ENCODE data around the gene ADGRG1.

ADGRG1 gene

GRCh38 chr16:57606147-57606846, 22.1 kb upstream of the ADGRG1 start:
- DNase-seq (ENCODE audit: low read depth in 3 of 3, low spot score in 1 of 3) = no peak

DNA sequence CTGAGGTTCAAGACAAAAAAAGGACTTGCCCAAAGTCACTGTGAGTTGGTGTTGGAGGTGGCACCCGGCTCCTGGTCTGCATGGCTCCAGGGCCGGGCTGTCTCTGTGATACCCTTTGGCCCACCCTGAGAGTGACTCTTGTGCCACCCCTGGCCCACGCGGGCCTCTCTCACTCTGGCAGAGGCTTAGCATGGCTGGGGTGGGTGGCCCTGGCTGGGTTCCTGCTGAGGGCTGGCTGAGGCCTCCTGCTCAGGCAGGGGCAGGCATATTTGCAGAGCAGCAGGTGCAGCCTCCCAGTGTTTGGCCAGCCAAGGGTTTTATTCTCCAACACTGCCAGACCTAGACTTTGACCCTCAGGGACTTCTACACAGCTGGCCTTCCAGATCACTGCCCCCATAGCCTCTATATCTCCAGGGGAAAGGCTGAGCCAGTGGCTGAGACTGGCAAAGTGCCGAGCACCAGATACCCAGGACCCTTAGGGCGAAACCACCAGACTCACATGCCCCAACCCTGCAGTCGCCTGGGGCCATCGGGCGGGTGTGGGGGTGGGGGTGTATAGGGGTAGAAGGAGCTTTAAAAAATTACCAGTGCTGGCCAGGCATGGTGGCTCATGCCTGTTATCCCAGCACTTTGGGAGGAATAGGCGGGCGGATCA, 21.5 kb upstream of the ADGRG1 start:
- DNase-seq (ENCODE audit: low read depth in 3 of 3, low spot score in 1 of 3) = no peak

GRCh38 chr16:57607676-57608461, 20.6 kb upstream of the ADGRG1 start:
- DNase-seq (ENCODE audit: low read depth in 3 of 3, low spot score in 1 of 3) = no peak

DNA sequence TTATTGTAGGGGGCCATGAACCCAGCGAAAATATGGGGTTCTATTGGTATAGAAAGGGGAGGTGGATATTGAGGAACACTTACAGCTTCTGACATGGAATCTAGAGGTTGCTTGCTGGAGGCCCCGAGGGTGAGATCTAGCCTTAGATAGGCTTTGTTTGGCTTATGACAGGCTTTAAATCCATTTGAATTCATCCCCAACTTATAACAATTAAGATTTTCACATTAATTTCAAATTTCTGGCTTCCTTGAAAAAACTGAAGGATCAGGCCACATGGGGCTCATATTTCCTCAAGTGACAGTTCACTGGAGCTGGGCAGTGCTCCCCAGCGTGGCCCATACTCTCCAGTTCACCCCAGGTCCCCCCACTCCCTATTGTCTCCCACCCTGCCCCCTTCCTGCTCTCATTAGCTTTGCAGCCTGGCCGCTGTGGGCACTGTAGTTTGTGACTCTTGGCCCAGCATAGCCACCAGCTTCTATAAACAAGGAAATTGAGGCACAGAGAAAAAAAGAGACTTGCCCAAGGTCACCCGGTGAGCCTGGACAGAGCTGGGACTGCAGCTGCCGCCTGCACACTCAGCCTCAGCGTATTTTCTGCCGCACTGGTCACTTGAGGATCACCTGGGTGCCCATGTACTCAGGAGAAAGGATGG, 19.8 kb upstream of the ADGRG1 start:
- DNase-seq (ENCODE audit: low read depth in 3 of 3, low spot score in 1 of 3) = no peak

DNA sequence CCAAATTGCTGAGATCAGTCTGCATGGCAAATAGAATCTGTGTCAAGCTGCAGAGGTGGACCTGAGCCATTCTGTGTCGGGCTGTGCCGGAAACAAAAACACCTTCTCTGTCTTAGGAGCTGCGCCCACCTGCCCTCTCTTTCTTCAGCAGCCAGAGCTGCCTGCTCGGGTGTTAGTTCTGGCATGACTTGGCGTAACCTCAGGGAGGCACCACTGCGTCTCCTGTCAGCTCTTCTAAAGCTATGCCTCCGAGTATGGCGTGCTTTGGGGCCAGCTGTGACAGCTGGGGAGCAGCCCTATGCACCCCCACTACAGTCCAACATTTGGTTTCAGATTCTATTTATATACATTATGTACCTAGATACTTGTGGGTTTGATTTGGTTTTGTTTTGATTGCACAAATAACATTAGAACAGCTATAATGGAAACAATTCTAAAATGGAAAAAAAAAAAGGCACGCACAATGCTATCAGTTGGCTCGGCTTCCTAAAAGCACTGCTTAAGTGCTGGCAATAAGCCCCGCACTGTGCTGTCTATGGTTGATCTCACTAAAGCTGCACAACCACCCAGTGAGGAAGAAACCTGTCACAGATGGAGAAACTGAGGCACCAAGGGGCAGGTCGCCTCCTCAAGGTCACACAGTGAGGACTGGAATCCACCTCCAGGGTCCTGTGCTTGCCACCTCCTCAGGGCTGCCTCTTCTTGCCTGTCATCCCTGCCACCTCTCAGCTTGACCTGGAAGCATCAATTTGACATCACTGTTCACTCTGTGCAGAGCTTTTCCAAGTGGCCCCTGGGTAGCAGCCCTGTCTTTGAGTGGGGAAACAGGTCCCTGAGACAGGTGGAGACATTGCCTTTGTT, 18.7 kb upstream of the ADGRG1 start:
- peak in 1 of 3 donors; percentile 39 for DNase-seq (ENCODE audit: low read depth in 3 of 3, low spot score in 1 of 3)

DNA sequence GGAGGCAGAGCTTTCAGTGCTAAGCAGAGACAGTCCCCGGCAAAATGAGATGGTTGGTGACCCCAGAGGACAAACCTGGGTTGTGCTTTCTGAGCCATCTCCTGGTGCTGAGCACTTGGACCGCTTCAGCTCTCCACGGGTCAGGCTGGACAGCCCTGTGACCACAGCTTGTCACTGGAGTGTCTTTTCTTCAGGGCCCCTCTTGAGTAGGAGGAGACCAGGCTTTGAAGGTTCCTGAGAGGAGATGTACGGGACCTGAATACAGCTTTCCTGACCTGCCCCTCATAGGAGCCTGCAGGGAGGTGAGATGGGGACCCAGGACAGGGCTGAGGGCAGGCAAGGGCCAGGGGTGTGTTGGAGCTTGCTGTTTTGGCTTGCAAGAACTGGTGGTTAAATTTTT, 17.8 kb upstream of the ADGRG1 start:
- DNase-seq (ENCODE audit: low read depth in 3 of 3, low spot score in 1 of 3) = no peak

DNA sequence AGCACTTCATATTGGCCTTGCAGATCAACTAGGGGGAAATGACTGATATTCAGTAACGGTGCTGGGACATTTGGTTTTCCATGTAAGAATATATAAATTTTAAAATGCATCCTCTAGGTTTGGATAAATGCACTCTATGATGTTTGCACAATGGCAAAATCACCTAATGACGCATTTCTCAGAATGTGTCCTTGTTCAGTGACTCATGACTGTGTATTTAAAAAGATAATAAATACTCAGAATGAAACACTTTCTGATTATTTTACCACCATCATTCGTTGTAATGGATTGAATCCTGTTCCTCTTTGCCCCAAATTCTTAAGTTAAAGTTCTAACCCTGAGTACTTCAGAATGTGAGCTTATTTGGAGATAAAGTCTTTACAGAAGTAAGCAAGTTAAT, 17.2 kb upstream of the ADGRG1 start:
- DNase-seq (ENCODE audit: low read depth in 3 of 3, low spot score in 1 of 3) = no peak

- no peak for DNase-seq (ENCODE audit: low read depth in 3 of 3, low spot score in 1 of 3)
Observed at GRCh38 chr16:57611706-57612105, 16.7 kb upstream of the ADGRG1 start.

DNA sequence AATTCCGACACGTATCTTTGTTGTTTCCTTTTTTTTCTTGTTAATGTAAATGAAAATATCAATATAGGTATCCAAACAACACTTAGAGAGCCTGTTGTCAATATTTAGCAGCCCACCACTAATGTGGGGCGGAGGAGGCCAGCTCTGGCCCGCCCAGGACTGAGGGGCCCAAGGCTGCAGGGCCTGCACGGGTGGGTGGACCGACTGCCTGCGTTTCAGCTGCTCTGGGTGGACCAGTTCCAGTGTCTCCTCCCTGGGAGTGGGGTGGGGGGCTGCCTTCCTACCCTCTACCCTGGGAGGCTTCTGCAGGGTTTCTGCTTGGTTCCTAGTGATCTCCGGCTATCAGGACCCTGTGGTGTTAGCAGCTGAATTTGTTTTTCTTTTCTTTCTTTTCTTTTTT, 15.9 kb upstream of the ADGRG1 start:
- DNase-seq (ENCODE audit: low read depth in 3 of 3, low spot score in 1 of 3) = no peak

DNA sequence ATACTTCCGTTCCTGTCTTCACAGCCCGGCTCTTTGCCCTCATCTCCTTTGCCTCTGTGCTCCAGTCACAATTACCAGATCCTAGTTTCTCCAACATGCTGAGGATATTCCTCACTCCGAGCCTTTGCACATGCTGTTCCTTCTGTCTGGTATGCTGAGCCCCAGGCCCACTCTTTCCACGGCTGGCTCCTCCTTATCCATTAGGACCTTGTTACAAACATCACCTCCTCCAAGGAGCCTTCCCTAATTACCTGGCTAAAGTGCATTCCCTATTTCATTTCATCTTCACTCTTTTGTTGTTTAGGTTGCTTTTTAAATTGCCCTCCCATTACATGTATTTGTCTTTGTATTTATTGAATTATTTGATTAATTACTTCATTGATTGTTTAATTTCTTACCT, 14.9 kb upstream of the ADGRG1 start:
- DNase-seq (ENCODE audit: low read depth in 3 of 3, low spot score in 1 of 3) = no peak

GRCh38 chr16:57614536-57614935, 13.9 kb upstream of the ADGRG1 start:
- no peak for DNase-seq (ENCODE audit: low read depth in 3 of 3, low spot score in 1 of 3)

DNA sequence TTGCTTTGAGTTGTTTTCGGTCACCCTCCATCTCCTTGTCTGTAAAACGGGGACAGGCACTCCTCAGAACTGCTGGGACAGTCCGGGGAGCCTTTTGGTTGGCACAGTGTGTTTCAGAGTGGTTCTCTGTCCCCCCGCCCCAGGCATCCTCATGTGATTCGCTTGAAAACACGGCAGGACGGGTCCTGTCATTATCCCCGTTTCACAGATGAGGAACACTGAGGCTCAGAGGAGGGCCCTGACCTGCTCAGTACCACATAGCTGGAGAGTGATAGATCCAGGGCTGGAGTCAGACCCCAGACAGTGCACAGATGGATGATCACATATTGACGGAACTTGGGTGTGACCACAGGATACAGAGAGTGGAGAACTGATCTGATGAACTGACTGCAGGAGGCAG, 13.5 kb upstream of the ADGRG1 start:
- DNase-seq (ENCODE audit: low read depth in 3 of 3, low spot score in 1 of 3) = no peak

- no peak for DNase-seq (ENCODE audit: low read depth in 3 of 3, low spot score in 1 of 3)
Observed at GRCh38 chr16:57615813-57616212, 12.6 kb upstream of the ADGRG1 start.

DNA sequence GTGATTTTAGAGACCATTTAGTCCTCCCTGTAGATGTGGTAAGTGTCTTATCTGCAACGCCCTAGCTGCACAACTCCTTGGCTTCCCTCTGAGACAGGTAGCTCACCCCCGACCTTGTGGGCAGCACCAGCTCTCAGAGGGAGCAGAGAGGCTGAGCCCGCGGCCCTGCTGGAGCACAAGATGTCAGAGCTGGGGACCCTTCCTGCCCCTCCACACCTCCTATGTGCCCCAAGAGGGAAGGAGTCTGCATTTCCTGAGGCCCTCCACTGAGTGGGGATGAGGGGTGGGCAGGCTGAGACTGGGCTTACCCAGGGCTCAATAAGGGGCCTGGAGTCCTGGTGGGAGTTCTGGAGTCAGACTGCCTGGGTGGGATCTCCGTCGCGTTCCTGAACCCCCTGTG, 12.2 kb upstream of the ADGRG1 start:
- no peak for DNase-seq (ENCODE audit: low read depth in 3 of 3, low spot score in 1 of 3)

DNA sequence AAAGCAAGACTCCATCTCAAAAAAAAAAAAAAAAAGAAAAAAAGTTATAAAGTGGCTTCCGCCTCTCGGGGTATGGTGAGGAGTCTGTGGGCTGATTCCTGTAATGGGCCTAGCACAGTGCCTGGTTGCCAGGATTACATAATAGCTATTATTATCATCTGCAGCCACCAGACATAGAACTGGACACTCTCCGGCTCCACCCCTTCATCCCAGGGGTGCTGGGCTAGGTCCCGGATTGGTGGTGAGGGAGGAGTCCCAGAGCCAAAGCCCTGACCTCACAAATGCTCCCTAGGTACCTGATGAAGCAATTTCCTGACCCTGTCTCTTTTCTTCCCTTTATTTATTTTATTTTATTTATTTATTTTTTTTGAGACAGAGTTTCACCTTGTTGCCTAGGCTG, 11.6 kb upstream of the ADGRG1 start:
- DNase-seq (ENCODE audit: low read depth in 3 of 3, low spot score in 1 of 3) = no peak

GRCh38 chr16:57617604-57618111, 10.8 kb upstream of the ADGRG1 start:
- DNase-seq (ENCODE audit: low read depth in 3 of 3, low spot score in 1 of 3) = no peak

DNA sequence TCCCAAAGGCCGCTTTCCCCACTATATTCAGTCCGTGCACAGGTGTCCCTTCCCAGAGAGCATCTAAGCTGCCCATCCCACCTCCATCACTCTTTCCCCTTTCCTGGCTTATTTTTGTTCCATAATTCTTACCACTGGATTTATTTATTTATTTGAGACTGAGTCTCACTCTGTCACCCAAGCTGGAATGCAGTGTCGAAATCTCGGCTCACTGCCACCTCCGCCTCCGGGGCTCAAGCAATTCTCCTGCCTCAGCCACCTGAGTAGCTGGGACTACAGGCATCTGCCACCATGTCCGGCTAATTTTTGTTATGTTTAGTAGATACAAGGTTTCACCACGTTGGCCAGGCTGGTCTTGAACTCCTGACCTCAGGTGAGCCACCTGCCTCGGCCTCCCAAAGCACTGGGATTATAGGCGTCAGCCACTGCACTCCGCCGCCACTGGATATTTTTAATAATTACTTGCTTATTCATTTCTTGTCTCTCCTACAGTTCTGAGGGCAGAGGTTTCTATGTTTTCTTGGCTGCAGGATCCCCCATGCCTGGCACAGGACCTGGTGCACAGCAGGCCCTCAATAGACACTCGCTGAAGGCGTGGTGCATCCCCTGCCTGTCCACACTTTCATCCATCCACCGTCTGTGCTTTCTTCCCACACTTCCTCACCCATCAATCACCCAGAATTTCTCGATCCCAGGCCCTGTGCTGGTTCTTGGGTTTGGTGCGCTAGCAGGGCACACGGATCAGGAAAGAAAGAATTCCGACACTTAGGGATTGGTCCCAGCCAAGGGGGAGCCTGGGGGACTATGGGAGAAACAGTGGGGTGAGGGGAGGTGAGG, 9.9 kb upstream of the ADGRG1 start:
- no peak for DNase-seq (ENCODE audit: low read depth in 3 of 3, low spot score in 1 of 3)

DNA sequence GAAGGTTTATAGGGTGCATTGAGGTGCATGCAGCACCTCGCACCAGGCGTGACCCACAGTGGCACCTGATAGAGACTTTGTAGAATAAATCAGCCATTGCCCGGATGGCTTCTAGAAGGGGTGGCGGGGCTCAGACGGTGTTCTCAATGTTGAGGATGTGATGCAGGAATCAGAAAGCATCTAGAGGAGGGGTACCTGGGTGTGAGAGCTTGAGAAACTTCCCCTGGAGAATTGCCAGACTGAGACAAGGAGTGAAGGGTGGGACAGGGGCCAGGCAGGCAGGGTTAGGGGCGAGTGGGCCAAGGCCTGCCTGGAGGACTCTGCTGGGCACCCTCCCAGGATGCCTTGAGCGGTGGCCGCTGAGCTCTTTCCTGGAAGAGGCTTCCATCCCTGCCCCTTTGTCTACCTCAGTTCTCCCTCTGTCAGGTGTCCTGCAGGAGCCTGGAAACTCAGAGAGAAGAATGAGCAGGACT, 9.3 kb upstream of the ADGRG1 start:
- DNase-seq (ENCODE audit: low read depth in 3 of 3, low spot score in 1 of 3) = no peak

DNA sequence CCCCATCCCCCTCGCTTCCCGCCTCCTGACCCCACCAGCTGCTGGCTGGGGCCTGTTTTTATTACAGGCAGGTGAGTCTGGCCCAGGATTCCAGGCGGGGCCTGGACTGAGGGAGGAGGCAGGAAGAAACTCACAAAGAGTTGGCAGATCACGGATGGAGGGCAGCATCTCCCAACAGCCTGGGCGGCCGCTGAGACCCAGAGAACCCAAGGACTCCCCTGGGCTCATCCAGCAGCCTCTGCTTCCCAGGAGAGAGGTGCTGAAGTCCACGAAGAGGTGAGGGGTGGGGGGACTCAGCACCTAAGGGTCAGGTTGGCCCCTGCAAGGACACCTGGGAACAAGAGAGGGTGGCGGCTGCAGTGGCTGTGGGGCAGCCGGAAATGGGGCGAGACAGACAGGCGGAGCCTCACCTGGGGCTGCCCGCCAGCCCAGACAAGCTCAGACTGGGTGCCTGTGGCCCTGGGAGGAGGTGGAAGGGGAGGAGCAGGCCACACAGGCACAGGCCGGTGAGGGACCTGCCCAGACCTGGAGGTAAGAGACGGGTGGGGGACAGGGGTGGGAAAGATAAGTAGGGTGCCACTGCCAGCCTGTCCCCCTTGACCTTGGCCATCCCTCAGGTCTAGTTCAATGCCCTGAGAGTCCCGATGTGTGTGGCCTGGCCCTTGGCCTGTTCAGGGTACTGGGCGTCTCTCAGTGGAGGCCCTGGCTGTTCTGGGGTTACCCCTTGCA, 8.7 kb upstream of the ADGRG1 start:
- no peak for DNase-seq (ENCODE audit: low read depth in 3 of 3, low spot score in 1 of 3)
